ENCODE data around the gene NEUROD1.
"Not testable (repeated sequence)": the region's sequence is repeated elsewhere in the genome, so short reads cannot be mapped to it uniquely, and the experiment has no call there.

NEUROD1 gene
- 0 to 0.21 (median 0) reads per million in 9 experiments for total RNA-seq

DNA sequence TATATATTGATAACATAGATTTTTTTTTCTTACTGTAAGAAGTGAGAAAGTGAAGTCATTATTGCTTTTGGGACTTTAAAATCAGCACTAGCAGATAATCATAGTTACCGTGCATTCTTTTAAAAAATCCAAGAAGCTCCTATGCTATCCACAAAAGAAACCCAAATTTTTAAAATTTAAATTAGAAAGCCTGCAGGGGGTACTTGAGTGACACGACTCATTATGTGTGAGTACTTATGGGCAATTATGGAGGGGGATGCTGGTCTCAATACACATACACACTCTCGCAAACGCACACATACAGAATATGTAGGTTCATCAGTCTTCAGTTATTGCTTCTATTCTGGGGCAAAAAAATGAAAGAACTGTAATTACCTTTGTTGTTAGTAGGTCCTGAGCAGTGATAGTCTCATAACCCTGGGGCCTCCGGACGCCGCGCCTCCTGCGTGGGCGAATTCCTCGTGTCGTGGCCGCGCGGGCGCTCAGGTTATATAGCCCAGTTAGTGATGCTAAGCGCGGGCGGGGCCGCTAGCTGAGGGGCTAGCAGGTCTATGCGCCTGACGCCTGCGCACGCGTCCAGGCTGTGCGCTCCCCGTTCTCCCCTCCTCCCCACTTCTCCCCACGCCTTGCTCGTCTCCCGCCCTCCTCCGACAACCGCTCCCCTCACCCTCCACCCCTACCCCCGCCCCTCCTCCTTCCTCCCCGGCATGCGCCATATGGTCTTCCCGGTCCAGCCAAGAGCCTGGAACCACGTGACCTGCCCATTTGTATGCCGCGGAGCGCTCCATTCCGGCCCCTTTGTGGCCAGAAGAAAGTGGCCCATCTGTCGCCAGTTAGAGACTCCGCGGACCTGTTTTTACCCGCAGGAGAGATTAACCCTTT lies at the start of gene NEUROD1:
NEUROD1 (minus strand) TSS at position 463 of the 882 bp plus-strand sequence. CDS start 1,657 bp downstream, outside the sequence.
- Mint-ChIP-seq H3K36me3 (ENCODE audit: insufficient read depth) (no peaks in the 10 kb centered on the region), H3K9me3 (peaks cover 3 to 6% of the 10 kb centered on the region in 2 donors), H3K4me3 (peak within 1 kb of the TSS; percentile 37 to 48), H3K27me3 (peaks cover 85 to 92% of the 10 kb centered on the region in 2 donors), H3K4me1 (ENCODE audit: low read depth in 2 of 2) (peaks cover 15 to 29% of the 10 kb centered on the region in 2 donors), H3K27ac (no peak within 1 kb of the TSS)
- DNase-seq, result no peak
- no peak for ATAC-seq (replicated peaks)

DNA sequence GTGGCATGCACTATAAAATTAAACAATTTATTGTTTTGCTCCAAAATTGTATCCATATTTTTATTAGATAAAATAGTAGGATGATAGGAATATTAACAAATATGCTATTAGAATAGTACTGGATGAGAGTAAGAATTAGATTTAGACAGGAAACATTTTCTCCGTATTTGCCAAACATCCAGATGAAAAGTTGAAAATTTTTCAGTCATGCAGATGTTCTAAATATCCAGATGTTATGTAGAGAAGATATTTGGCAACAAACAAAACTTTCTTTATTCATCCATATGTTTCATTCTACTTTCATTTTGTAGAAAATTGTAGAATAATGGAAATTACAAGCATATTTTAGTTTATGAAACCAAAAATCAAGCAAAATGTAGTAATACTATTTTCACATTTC lies 45.2 kb upstream of the NEUROD1 start:
- no peaks in the 10 kb centered on the region for H3K4me1 Mint-ChIP-seq (ENCODE audit: low read depth in 2 of 2)
- DNase-seq (no peak), ATAC-seq (replicated peaks) (no peak)
- H3K36me3 Mint-ChIP-seq (ENCODE audit: insufficient read depth), result no peaks in the 10 kb centered on the region
- H3K27me3 Mint-ChIP-seq, result peaks cover 47 to 54% of the 10 kb centered on the region in 2 donors
- H3K27ac Mint-ChIP-seq, result no peak overlapping the region
- no peak overlapping the region for H3K4me3 Mint-ChIP-seq
- H3K9me3 Mint-ChIP-seq, result no peaks in the 10 kb centered on the region

- no peak overlapping the region for H3K27ac Mint-ChIP-seq
- no peaks in the 10 kb centered on the region for H3K36me3 Mint-ChIP-seq (ENCODE audit: insufficient read depth)
- H3K9me3 Mint-ChIP-seq, result no peaks in the 10 kb centered on the region
- ATAC-seq (replicated peaks) (no peak), DNase-seq (no peak)
- peaks cover 41 to 46% of the 10 kb centered on the region in 2 donors for H3K27me3 Mint-ChIP-seq
- H3K4me1 Mint-ChIP-seq (ENCODE audit: low read depth in 2 of 2), result no peaks in the 10 kb centered on the region
- H3K4me3 Mint-ChIP-seq, result no peak overlapping the region
These were observed 44.3 kb upstream of the NEUROD1 start for GRCh38 chr2:181724662-181725061.

- no peaks in the 10 kb centered on the region for H3K9me3 Mint-ChIP-seq
- H3K4me3 Mint-ChIP-seq, result no peak overlapping the region
- no peak for DNase-seq
- no peak overlapping the region for H3K27ac Mint-ChIP-seq
- H3K36me3 Mint-ChIP-seq (ENCODE audit: insufficient read depth), result no peaks in the 10 kb centered on the region
- no peaks in the 10 kb centered on the region for H3K4me1 Mint-ChIP-seq (ENCODE audit: low read depth in 2 of 2)
- H3K27me3 Mint-ChIP-seq, result peaks cover 39 to 44% of the 10 kb centered on the region in 2 donors
- no peak for ATAC-seq (replicated peaks)
These were observed 43.4 kb upstream of the NEUROD1 start for GRCh38 chr2:181723731-181724130.

DNA sequence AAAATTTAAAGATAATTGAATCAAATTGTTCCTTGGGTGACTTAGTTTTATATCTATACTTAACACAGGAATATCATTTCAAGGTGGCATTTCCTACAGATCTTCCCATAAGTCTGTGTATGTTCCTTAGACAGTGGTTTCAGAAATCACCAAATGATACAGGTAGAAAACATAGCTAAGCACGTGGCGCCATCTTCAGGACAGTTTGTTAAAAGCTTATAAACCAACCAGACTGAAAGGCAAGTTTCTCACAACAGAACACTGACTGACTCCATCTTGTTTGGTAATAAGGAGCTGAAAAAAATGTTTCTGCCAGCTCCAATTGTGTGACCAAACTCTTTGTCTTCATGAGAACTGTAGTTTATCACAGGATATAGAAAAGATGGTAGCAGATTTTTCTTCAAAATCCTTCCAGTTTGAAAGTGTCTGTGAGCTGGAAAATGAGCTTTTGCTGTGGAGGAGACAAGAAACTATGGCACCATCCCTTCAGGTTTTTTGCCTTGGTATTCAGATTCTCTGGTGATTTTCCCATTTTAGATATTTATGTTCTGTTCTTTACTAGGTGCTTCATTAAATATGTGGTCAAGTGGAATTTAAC lies 34.8 kb upstream of the NEUROD1 start:
- peaks cover 0 to 18% of the 10 kb centered on the region in 2 donors for H3K27me3 Mint-ChIP-seq

GRCh38 chr2:181711051-181711450 lies 30.7 kb upstream of the NEUROD1 start:
- not testable (repeated sequence) for DNase-seq; H3K4me1 Mint-ChIP-seq (ENCODE audit: low read depth in 2 of 2)

More for the DNA sequence above, 34.8 kb upstream of the NEUROD1 start:
- no peaks in the 10 kb centered on the region for H3K4me1 Mint-ChIP-seq (ENCODE audit: low read depth in 2 of 2)
- H3K4me3 Mint-ChIP-seq, result no peak overlapping the region
- ATAC-seq (replicated peaks) (peak; percentile 81), DNase-seq (peak; percentile 62 to 74 (median 67))
- H3K9me3 Mint-ChIP-seq, result no peaks in the 10 kb centered on the region
- H3K27ac Mint-ChIP-seq, result no peak overlapping the region
- no peaks in the 10 kb centered on the region for H3K36me3 Mint-ChIP-seq (ENCODE audit: insufficient read depth)

DNA sequence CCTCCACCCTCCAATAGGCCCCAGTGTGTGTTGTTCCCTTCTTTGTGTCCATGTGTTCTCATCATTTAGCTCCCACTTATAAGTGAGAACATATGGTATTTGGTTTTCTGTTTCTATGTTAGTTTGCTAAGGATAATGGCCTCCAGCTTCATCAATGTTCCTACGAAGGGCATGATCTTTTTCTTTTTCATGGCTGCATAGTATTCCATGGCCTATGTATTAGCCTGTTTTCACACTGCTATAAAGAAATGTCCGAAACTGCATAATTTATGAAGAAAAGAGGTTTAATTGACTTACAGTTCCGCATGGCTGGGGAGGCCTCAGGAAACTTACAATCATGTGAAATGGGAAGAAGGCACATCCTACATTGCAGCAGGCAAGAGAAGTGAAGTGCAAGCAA lies 22.2 kb upstream of the NEUROD1 start:
- DNase-seq; H3K27ac Mint-ChIP-seq; H3K4me3 Mint-ChIP-seq; H3K36me3 Mint-ChIP-seq (ENCODE audit: insufficient read depth); ATAC-seq (replicated peaks); H3K9me3 Mint-ChIP-seq; H3K4me1 Mint-ChIP-seq (ENCODE audit: low read depth in 2 of 2): not testable (repeated sequence)
- H3K27me3 Mint-ChIP-seq, result peaks cover 19 to 20% of the 10 kb centered on the region in 2 donors

More at GRCh38 chr2:181711051-181711450, 30.7 kb upstream of the NEUROD1 start:
- H3K4me3 Mint-ChIP-seq; ATAC-seq (replicated peaks); H3K36me3 Mint-ChIP-seq (ENCODE audit: insufficient read depth); H3K27ac Mint-ChIP-seq; H3K27me3 Mint-ChIP-seq; H3K9me3 Mint-ChIP-seq: not testable (repeated sequence)

DNA sequence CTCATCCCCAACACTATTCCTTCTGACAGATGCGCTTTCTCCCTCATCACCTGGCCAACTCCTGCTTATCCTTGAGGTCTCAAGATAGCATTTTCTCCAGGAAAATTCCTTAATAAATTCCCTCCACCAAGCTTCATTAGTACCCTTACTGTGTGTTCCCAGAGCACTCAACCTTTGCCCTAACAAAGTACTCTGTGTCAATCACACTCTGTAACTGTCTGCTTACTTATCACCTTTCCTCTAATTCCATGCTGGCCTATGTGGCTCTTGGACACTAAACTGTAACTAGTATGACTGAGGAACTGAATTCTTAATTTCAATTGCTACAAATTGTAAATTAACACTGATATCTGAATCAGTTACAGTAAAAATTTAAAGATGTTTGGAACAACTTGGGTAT lies 17.9 kb upstream of the NEUROD1 start:
- no peak overlapping the region for H3K27ac Mint-ChIP-seq
- H3K4me1 Mint-ChIP-seq (ENCODE audit: low read depth in 2 of 2), result no peaks in the 10 kb centered on the region
- H3K27me3 Mint-ChIP-seq, result peaks cover 36 to 41% of the 10 kb centered on the region in 2 donors
- no peak for DNase-seq
- no peaks in the 10 kb centered on the region for H3K36me3 Mint-ChIP-seq (ENCODE audit: insufficient read depth)
- ATAC-seq (replicated peaks), result no peak
- H3K9me3 Mint-ChIP-seq, result no peaks in the 10 kb centered on the region
- no peak overlapping the region for H3K4me3 Mint-ChIP-seq

- Mint-ChIP-seq H3K27ac (no peak overlapping the region), H3K4me1 (ENCODE audit: low read depth in 2 of 2) (no peaks in the 10 kb centered on the region), H3K9me3 (no peaks in the 10 kb centered on the region), H3K27me3 (peaks cover 36 to 44% of the 10 kb centered on the region in 2 donors), H3K36me3 (ENCODE audit: insufficient read depth) (no peaks in the 10 kb centered on the region), H3K4me3 (no peak overlapping the region)
- DNase-seq (no peak), ATAC-seq (replicated peaks) (no peak)
These were observed 17.3 kb upstream of the NEUROD1 start for GRCh38 chr2:181697571-181697970.

DNA sequence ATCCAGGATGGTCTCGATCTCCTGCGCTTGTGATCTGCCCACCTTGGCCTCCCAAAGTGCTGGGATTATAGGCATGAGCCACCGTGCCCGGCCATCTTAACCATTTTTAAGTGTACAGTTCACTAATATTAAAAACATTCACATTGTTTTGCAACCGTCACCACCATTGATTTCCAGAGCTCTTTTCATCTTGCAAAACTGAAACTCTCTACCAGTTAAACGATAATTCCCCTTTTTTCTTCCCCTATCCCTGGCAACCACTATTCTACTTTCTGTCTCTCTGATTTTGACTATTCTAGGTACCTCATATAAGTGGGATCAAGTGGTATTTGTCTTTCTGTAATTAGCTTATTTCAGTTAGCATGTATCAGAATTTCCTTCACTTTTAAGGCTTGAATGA lies 16.8 kb upstream of the NEUROD1 start:
- no peaks in the 10 kb centered on the region for H3K4me1 Mint-ChIP-seq (ENCODE audit: low read depth in 2 of 2)
- H3K9me3 Mint-ChIP-seq, result no peaks in the 10 kb centered on the region
- no peak overlapping the region for H3K27ac Mint-ChIP-seq
- ATAC-seq (replicated peaks) (no peak), DNase-seq (no peak)
- no peak overlapping the region for H3K4me3 Mint-ChIP-seq
- H3K27me3 Mint-ChIP-seq, result peaks cover 36 to 44% of the 10 kb centered on the region in 2 donors
- no peaks in the 10 kb centered on the region for H3K36me3 Mint-ChIP-seq (ENCODE audit: insufficient read depth)

- ATAC-seq (replicated peaks) (no peak), DNase-seq (no peak)
- no peaks in the 10 kb centered on the region for H3K36me3 Mint-ChIP-seq (ENCODE audit: insufficient read depth)
These were observed 14.0 kb upstream of the NEUROD1 start for GRCh38 chr2:181694271-181694670.

DNA sequence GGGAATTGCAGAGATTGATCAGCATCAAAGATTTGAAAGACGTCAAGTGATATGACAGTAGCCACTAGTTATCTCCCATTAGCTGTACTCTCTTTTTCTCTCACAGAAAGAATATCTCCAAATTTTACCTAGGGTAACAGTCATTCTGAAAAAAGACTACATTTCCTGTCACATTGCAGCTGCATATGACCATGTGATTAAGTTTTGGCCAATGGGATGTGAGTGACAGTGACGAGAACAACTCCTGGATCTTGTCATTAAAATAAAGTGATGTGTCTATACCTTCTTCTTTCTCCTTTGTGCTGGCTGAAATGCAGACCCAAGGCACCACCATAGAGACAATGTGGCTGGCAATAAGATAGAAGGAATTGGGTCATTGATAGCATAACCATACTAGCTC lies 10.5 kb upstream of the NEUROD1 start:
- no peaks in the 10 kb centered on the region for H3K36me3 Mint-ChIP-seq (ENCODE audit: insufficient read depth)
- ATAC-seq (replicated peaks), result no peak
- no peaks in the 10 kb centered on the region for H3K4me1 Mint-ChIP-seq (ENCODE audit: low read depth in 2 of 2)
- DNase-seq, result no peak
- no peak overlapping the region for H3K27ac Mint-ChIP-seq
- no peaks in the 10 kb centered on the region for H3K9me3 Mint-ChIP-seq
- peaks cover 44 to 48% of the 10 kb centered on the region in 2 donors for H3K27me3 Mint-ChIP-seq
- no peak overlapping the region for H3K4me3 Mint-ChIP-seq

More at GRCh38 chr2:181694271-181694670, 14.0 kb upstream of the NEUROD1 start:
- H3K27me3 Mint-ChIP-seq, result peaks cover 41 to 44% of the 10 kb centered on the region in 2 donors
- no peaks in the 10 kb centered on the region for H3K9me3 Mint-ChIP-seq
- no peak overlapping the region for H3K4me3 Mint-ChIP-seq
- H3K4me1 Mint-ChIP-seq (ENCODE audit: low read depth in 2 of 2), result no peaks in the 10 kb centered on the region
- no peak overlapping the region for H3K27ac Mint-ChIP-seq

DNA sequence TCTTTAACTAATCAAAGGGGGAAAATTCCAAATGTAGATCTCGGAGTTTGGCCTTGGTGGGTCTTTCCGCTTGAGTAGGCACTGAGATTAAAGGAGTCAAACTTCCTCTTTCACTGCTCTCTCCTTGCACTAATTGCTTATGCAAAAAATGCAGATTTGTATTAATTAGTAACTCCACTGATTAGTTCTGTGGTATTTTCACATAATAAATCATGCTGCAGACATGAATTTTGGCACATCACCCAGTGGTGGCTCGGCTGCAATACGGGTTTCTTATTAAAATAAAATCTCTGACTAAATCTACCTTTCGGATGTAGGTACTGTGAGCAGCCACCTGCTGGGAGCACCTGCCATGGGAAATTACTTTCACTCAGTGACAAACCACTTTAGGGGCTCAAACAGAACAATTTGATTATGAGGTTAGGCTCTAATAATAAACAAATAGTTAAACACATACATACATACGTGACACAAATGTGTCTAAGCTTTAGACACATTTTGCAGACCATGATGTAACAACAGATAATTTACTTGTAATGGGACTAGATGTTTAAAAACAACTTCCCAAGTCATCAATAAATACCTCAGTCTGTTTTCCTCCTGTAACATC lies 6.4 kb upstream of the NEUROD1 start:
- Mint-ChIP-seq H3K9me3 (no peaks in the 10 kb centered on the region), H3K27ac (no peak overlapping the region), H3K4me1 (ENCODE audit: low read depth in 2 of 2) (peaks cover 8 to 12% of the 10 kb centered on the region in 2 donors), H3K4me3 (no peak overlapping the region), H3K36me3 (ENCODE audit: insufficient read depth) (no peaks in the 10 kb centered on the region), H3K27me3 (peaks cover 74 to 78% of the 10 kb centered on the region in 2 donors)
- no peak for ATAC-seq (replicated peaks)
- DNase-seq, result no peak
